Measurements from ENCODE around the gene SYNE1. TPM values are rescaled to one million over a fixed set of nuclear protein-coding genes. Genes with fewer than 3 reads are reported as not detected.
A peak's percentile ranks its signal among the peaks of the same experiment; 100 is the strongest.

The SYNE1 gene
- total RNA-seq, 1 experiment from 2014 or later = 23.0 TPM

GRCh38 chr6:152129691-152130151, 507.4 kb downstream of the SYNE1 start:
- Mint-ChIP-seq H3K27me3 (ENCODE audit: insufficient read depth, unreplicated experiment) (no peaks in the 10 kb centered on the region), H3K27ac (ENCODE audit: unreplicated experiment) (no peak overlapping the region), H3K36me3 (ENCODE audit: insufficient read depth, unreplicated experiment) (no peaks in the 10 kb centered on the region), H3K9me3 (ENCODE audit: unreplicated experiment) (no peaks in the 10 kb centered on the region), H3K4me3 (ENCODE audit: unreplicated experiment) (no peak overlapping the region), H3K4me1 (ENCODE audit: low read depth, unreplicated experiment) (no peaks in the 10 kb centered on the region)
- intact Hi-C loops (cut with micrococcal nuclease; ENCODE audit: unreplicated experiment) = loop anchor here (10.0 kb wide), 1 partner anchor 695 kb away; no protein-coding TSS in a partner anchor
- Histone ChIP-seq H3K36me3 (ENCODE audit: control insufficient read depth, insufficient read depth, low read length) (no peaks in the 10 kb centered on the region), H3K9me3 (no peaks in the 10 kb centered on the region), H3K4me3 (ENCODE audit: low read depth, low read length) (no peak overlapping the region), H3K4me1 (no peaks in the 10 kb centered on the region; the same call in 1 of the 2 replicates), H3K27me3 (replicated peaks; ENCODE audit: control insufficient read depth, insufficient read depth, low read length) (no peaks in the 10 kb centered on the region)
- no peak for DNase-seq
- CTCF ChIA-PET = no interaction called here
- POLR2A ChIA-PET = no interaction called here
- TF ChIP-seq CTCF (IDR thresholded peaks at IDR 0.05; ENCODE audit: insufficient read depth in 1 of 2, low read depth in 1 of 2, low read length in 1 of 2, severe bottlenecking in 1 of 2, unreplicated experiment in 1 of 2) = no peak
- BruUV-seq (replicated peaks) = no TSS peak

GRCh38 chr6:152127432-152128165, 509.6 kb downstream of the SYNE1 start:
- H3K9me3 Mint-ChIP-seq (ENCODE audit: unreplicated experiment) = no peaks in the 10 kb centered on the region
- H3K27ac Mint-ChIP-seq (ENCODE audit: unreplicated experiment) = no peak overlapping the region
- no peak overlapping the region for H3K4me3 Mint-ChIP-seq (ENCODE audit: unreplicated experiment)
- ChIA-PET POLR2A (no interaction called here), CTCF (no interaction called here)
- H3K27me3 Mint-ChIP-seq (ENCODE audit: insufficient read depth, unreplicated experiment) = no peaks in the 10 kb centered on the region
- H3K36me3 Mint-ChIP-seq (ENCODE audit: insufficient read depth, unreplicated experiment) = no peaks in the 10 kb centered on the region
- H3K9me3 ChIP-seq = no peaks in the 10 kb centered on the region
- no peaks in the 10 kb centered on the region for H3K4me1 Mint-ChIP-seq (ENCODE audit: low read depth, unreplicated experiment)
- DNase-seq = no peak
- intact Hi-C loops (cut with micrococcal nuclease; ENCODE audit: unreplicated experiment) = loop anchor here (10.0 kb wide), 1 partner anchor 693 kb away; no protein-coding TSS in a partner anchor
- BruUV-seq (replicated peaks) = no TSS peak
- H3K36me3 ChIP-seq (ENCODE audit: control insufficient read depth, insufficient read depth, low read length) = no peaks in the 10 kb centered on the region
- H3K4me3 ChIP-seq (ENCODE audit: low read depth, low read length) = no peak overlapping the region
- no peak for TF ChIP-seq CTCF (IDR thresholded peaks at IDR 0.05; ENCODE audit: insufficient read depth in 1 of 2, low read depth in 1 of 2, low read length in 1 of 2, severe bottlenecking in 1 of 2, unreplicated experiment in 1 of 2)
- H3K27me3 ChIP-seq (replicated peaks; ENCODE audit: control insufficient read depth, insufficient read depth, low read length) = no peaks in the 10 kb centered on the region
- no peaks in the 10 kb centered on the region; the same call in 1 of the 2 replicates for H3K4me1 ChIP-seq

- TF ChIP-seq CTCF (IDR thresholded peaks at IDR 0.05; ENCODE audit: insufficient read depth in 1 of 2, low read depth in 1 of 2, low read length in 1 of 2, severe bottlenecking in 1 of 2, unreplicated experiment in 1 of 2) = peak; percentile 61 to 68
- no peaks in the 10 kb centered on the region for H3K27me3 Mint-ChIP-seq (ENCODE audit: insufficient read depth, unreplicated experiment)
- no peak overlapping the region for H3K4me3 Mint-ChIP-seq (ENCODE audit: unreplicated experiment)
- no peaks in the 10 kb centered on the region for H3K36me3 Mint-ChIP-seq (ENCODE audit: insufficient read depth, unreplicated experiment)
- peak in 1 of 2 experiments; percentile 13 for DNase-seq
- CTCF ChIA-PET = interaction anchor here (0.6 to 1.4 kb wide), 9 partner anchors 11 to 456 kb away, joined by 3 to 12 read pairs (median 4); no protein-coding TSS in a partner anchor
- H3K9me3 ChIP-seq = no peaks in the 10 kb centered on the region
- no peaks in the 10 kb centered on the region for H3K27me3 ChIP-seq (replicated peaks; ENCODE audit: control insufficient read depth, insufficient read depth, low read length)
- H3K9me3 Mint-ChIP-seq (ENCODE audit: unreplicated experiment) = no peaks in the 10 kb centered on the region
- BruUV-seq (replicated peaks) = no TSS peak
- intact Hi-C loops (cut with micrococcal nuclease; ENCODE audit: unreplicated experiment) = loop anchor here (1.0 to 10.0 kb wide), 4 partner anchors 144 to 690 kb away; no protein-coding TSS in a partner anchor
- no peaks in the 10 kb centered on the region for H3K36me3 ChIP-seq (ENCODE audit: control insufficient read depth, insufficient read depth, low read length)
- no peaks in the 10 kb centered on the region for H3K4me1 Mint-ChIP-seq (ENCODE audit: low read depth, unreplicated experiment)
- no peak overlapping the region for H3K27ac Mint-ChIP-seq (ENCODE audit: unreplicated experiment)
- no peak overlapping the region for H3K4me3 ChIP-seq (ENCODE audit: low read depth, low read length)
- H3K4me1 ChIP-seq = no peaks in the 10 kb centered on the region
- POLR2A ChIA-PET = no interaction called here
Measured at GRCh38 chr6:152124429-152125074, 512.6 kb downstream of the SYNE1 start.

All from Caco-2 (cell line).